NCI-H748 (cell line): ENCODE data around the gene WDFY4.

Experiments
- DNase-seq: peaks from one replicate; lab custom pipeline; 2025; ENCODE audit not compliant: unreplicated experiment; lab: John Stamatoyannopoulos, UW

The WDFY4 gene

DNA sequence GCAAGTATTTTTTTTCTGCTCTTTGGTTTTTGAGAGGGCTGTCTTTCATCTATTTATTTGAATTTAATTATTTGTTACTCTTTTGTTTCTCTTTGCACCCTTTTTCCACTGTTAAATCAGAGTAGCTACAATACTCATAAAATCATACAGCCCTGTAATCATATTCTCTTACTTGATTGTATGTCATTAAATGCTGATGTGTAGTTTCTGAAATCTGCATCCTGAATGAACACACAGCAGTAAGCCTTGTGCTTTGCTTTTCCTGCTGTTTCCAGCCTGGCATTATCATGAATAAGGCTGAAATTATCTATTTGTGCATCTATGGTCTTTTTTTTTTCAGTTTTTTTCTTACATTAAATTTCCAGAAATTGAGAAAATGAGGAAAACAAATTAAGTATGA is 250.9 kb downstream of the WDFY4 start:
- no peak for DNase-seq

GRCh38 chr10:48937796-48938195 is 253.1 kb downstream of the WDFY4 start:
- DNase-seq, result no peak

- DNase-seq, result no peak
These were observed 253.6 kb downstream of the WDFY4 start for GRCh38 chr10:48938281-48938680.

DNA sequence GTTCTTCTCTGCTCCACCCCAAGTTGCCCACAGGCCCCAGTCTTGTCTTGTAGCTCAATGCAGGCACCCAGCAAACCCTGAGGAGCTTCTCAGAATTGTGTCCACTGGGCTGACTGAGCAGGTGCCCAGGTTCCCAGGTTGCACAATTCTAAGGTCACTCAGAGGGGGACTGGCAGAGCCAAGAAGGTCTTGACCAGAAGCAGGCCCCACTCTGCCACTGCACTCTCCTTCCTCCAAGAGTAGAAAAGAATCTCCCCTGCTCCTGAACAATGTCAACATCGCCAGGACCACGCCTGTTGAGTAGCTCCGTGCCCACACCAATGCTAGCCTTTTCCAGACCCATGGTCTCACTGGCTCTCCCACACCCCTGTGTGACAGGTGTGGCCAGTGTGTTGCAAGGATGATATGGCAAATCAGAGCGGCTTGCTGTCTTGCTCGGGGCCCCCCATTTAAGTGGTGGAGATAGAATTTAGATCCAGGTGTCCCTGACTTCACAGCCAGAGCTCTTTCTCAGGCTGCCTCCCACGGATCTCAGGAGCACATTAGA is 254.4 kb downstream of the WDFY4 start:
- no peak for DNase-seq

DNA sequence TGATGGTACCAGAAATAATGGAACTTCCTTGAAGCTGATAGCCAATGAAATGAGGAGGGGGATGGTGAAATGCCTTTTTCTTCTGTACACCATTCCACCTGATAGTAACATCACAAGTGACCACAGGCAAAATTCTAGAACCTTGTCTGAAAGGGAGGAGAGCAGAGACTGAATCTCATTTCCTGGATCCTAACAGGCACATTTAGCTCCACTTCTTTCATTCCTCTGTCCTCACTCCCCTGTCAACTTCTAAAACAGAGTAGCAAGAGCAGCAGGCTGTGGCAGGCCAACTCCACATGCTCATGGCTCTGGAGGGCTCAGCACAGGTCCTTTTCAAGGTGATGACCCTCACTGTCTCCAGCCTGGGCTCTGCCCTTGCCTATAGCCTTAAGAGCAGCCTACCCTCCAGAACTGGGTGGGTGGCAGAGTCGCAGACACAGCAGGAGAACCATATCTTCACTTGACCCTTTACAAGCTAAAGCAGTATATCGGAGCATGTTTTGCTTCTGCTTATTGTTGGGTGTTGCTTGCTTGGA is 255.2 kb downstream of the WDFY4 start, which contains the start of gene LRRC18:
TSS of gene LRRC18 (minus strand) at position 51 of the 536 bp plus-strand sequence. CDS start 25,685 bp downstream, outside the sequence.
- DNase-seq, result no peak

- no peak for DNase-seq
These were observed 255.7 kb downstream of the WDFY4 start for GRCh38 chr10:48940372-48940771.

DNA sequence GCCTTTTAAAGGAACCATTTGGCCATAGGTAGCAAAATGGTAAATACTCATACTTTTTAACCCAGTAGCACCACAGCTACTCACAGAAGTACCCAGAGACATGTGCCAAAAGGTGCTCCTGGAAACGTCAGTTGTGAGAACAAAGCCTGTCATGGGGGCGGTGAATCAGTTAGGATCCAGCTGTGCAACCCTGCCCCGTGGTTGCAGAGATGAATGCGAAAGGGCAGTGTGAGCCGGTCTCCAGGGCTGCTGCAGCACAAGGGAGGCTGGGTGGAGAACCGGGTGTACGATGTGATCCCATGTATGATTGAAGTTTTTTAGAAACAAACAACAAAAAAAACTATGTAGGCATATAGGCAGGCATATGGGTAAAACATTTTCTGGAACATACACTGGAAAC is 256.3 kb downstream of the WDFY4 start:
- DNase-seq, result no peak

DNA sequence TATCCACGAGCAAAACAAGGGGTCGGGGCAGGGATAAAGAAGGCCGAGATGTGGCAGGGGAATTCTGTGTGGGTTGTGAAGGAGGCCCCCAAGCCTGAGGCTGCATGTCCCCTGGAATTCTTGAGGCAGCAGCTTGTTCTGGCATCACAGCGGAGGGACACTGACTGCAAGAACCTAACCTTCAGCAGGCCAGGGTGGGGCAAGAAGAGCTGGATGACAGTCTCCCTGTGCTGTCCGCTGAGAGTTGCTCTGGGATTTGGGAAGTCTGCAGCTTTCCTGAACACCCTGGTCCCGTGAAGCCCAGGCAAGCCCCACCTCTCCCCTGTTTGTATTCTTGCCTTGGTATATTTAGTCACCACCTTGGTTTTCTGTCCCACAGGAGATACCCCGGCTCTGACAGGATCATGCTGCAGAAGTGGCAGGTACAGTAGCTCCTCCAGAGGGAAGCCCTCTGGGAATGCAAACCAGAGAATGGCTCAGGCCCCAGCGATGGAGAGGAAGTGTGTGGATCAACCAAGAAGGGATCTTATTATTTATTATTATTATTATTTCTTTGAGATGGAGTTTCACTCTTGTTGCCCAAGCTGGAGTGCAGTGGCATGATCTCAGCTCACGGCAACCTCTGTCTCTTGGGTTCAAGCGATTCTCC is 256.9 kb downstream of the WDFY4 start:
- no peak for DNase-seq

DNA sequence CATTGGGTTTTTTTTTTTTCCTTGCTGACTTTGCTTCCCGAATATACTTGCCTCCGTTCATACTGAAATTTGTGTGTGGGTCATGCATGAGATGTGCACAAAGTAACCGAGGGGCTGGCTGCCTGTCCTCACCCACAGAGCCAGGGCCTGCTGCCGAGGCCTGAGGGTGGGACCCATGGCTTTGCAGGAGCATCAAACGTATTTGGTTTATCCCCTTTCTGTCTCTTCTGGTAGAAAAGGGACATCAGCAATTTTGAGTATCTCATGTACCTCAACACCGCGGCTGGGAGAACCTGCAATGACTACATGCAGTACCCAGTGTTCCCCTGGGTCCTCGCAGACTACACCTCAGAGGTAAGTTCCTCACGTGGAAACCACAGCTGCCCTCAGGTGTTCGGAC is 258.4 kb downstream of the WDFY4 start:
- no peak for DNase-seq

DNA sequence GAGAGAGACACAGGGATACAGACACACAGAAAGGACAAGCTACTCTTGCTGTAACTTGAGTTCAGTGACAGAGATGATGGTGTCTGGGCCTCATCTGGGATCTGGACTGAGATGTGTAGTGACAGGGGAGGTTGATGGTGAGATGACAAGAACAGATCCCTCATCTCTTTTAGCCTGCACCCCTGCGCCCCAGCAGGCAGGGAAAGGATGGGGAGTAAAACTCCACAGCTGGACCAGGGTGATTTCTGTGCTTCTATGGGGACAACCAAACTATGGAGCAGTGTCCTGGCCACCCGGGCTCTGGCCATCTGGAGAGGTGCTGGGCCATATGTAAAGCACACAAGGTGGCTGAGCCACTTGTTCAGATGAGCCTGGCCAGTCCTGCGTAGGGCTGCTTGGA is 259.5 kb downstream of the WDFY4 start:
- no peak for DNase-seq

DNA sequence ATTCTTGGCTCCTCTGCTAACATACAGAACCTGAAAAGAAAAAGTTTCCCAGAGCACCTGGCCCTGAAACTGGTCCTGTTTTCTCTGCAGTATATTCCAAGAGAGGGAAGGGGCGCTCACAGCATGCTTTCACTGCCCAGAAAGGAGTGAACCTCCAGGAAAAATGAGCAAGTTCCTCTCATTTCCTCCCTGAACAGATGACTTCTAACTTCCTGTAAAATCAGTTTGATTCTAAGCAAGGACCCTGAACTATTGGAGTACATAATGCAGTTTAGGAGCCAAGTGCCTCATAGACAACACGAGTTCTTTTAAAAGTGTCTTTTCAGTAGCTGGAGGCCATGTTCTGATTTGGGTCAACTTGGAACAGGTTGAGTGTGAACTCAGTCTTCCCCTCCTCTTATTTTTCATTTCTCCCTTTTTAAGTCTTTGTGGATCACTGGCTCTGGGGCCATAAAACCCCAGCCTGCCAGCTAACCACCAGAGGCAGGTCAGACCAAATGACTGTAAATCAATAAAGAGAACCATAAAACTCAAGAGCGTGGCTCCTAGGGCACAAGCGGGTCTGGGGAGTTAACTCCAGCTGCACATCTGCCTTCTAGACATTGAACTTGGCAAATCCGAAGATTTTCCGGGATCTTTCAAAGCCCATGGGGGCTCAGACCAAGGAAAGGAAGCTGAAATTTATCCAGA is 260.9 kb downstream of the WDFY4 start:
- no peak for DNase-seq

- DNase-seq, result no peak
These were observed 261.7 kb downstream of the WDFY4 start for GRCh38 chr10:48946332-48946731.

GRCh38 chr10:48946891-48947500 is 262.3 kb downstream of the WDFY4 start:
- no peak for DNase-seq

DNA sequence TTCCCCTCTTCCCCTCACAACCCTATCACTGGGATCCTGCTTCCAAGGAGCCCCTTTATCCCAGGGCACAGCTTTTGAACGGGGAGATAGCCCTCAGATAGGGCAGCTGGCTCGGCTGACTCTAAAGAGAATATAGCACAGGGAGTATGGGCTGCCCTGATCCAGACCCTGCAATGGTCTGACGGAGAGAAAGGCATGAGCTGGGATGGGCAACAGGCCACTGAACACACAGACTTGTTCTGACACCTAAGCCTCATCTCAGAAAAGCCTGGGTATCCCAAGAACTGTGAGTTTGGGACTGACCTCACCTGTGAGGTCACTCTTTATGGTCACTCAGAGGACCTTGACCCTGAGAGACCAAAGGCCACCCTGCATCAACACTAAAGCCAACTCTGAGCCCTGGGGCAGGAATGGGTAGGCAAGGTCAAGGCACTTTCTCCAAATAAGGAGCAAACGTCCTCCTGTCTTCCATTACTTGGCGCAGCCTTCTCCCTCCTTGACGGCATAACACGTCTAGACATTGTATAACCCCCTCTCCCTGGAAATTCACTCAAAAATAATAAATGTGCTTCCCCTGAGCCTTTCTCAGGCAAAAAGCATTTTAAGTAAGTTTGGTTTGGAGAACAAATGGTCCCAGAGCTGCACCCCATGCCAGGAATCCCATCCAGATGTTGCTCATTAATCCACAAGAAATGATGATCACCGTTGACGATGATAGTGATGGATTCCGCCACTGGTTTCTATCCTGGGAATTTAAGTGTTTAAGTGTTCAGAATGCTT is 263.2 kb downstream of the WDFY4 start:
- no peak for DNase-seq

DNA sequence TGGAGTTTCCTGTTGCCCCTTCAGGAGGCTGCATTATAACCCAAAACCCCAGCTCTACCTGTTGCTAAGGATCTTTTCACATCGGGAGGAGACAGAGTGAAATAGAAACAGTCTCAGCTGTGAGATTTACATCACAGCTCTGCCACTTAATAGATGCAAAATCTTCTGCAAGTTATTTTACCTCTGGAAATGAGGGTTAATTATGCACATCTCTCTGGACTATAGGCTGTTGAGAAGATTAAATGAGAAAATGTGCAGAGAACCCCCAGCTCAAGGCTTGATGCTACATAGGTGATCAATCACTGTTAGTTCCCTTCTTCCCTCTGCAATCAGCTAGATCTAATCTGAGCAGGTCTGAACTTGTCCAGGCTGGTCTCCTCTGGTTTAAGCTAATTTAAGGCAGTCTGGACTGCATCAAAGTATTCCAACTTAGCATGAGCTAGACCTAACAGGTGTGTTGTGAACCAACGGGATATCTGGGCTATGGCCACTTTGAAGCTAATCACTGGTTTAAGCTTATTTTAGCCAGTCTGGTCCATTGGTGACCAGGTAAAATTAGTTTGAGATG is 263.9 kb downstream of the WDFY4 start:
- DNase-seq, result no peak

DNA sequence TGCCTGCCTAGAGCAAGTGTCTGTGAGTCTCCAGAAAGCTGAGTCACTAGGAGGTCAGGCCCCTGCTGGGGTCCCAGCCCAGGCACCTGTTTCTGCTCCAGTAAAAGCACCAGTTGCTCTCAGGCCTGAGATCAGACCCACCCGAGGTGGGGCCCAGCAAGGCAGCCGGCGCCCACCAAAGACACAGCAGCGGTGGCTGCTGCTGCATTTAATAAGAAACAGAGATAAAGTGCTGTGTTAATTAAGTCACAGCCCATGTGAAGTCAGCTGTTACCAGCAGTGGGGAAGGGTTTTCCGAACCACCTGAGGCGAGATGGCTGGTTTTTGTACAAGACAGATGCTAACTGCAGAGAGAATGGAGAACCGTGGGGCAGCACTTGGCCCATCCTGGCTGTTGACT is 267.0 kb downstream of the WDFY4 start:
- no peak for DNase-seq

DNA sequence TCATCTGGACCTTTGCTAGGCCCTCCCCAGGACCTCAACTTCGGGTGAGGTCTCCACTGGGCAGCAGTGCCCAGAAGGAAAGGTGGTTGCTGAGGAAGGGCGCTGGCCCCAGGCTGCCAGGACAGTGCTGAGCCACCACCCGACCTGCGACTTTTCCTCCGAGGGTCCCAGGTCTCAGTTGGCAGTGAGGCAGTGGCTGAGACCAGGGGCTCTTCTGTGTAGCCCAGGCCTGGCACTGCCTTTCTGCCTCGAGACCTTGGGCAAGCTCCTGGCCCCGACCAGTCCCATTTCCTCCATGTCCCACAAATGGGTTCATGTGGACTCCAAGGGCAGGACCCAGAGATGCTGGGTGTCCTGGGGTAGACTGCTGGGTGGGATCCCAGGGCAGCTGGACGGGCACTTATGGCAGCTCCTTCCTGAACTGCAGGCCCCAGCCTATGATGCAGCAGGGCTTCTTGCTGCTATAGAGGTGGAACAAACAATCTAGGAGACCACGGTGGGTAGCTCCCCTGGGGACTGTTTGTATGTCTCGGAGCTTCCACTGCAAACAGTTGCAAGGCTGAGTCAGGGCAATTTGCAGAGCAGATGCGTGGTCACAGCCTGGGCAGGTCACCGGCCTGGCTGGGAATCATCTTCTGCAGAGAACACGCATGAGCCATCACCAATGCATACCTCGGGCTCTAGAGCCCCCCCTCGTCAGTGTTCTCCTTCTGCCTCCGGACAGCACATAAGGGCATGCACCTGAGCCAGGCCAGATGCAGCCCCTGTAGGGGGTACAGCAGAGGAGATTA is 272.9 kb downstream of the WDFY4 start:
- DNase-seq, result no peak

GRCh38 chr10:48958598-48959190 is 274.0 kb downstream of the WDFY4 start:
- no peak for DNase-seq

DNA sequence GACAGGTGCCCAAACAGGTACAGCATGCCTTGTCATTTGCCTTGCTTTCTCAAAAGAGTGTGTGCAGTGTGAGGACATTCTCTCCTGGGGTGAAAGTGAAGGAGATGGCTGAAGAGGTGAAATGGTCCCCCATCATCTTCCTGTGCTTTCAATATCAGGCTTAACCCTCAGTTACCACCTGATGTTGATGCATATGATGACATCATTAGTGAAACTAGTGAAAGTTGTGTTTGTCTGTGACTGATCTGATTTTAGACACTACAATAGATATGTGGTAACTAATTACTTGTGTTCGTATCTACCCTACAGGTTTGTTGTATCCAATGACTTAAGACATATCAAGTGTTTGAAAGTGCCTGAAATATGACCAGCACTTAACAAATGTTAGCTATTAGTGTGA is 279.4 kb downstream of the WDFY4 start:
- no peak for DNase-seq

DNA sequence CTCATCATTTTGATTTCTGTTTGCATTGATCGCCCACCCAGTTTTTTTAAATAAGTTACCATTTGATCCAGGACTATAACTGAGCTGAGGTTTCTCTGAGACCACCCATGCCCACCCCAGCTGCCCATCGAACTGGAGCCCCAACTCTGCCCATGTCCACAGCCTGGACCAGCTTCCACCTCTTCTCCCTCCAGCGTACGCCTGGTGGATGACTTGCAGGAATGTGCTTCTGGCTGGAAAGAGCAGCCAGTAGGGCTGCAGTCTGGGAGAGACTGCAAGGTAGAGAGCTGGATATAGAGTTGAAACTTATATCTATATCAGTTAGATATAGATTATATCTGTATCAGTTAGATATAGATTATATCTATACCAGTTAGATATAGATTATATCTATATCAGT is 280.8 kb downstream of the WDFY4 start:
- DNase-seq, result no peak
